ENCODE results near the gene NAA35. TPM values are rescaled to one million over a fixed set of nuclear protein-coding genes. Genes with fewer than 3 reads are reported as not detected.

The NAA35 gene
- total RNA-seq, 1 donor from 2014 or later, result 28.6 TPM

- Mint-ChIP-seq H3K36me3 (ENCODE audit: low read depth) (peaks cover 63% of the 10 kb centered on the region), H3K27ac (no peak overlapping the region), H3K27me3 (ENCODE audit: insufficient read depth) (no peaks in the 10 kb centered on the region), H3K9me3 (peaks cover 25% of the 10 kb centered on the region), H3K4me1 (ENCODE audit: low read depth) (no peaks in the 10 kb centered on the region), H3K4me3 (no peak overlapping the region)
- intact Hi-C loops (cut with micrococcal nuclease), result no loop called here
- DNase-seq (ENCODE audit: low spot score), result no peak
Measured at GRCh38 chr9:86005253-86005775, 64.4 kb downstream of the NAA35 start.

- H3K9me3 Mint-ChIP-seq, result peaks cover 13% of the 10 kb centered on the region
- H3K36me3 Mint-ChIP-seq (ENCODE audit: low read depth), result peaks cover 47% of the 10 kb centered on the region
- H3K27ac Mint-ChIP-seq, result no peak overlapping the region
- DNase-seq (ENCODE audit: low spot score), result no peak
- H3K4me1 Mint-ChIP-seq (ENCODE audit: low read depth), result no peaks in the 10 kb centered on the region
- H3K27me3 Mint-ChIP-seq (ENCODE audit: insufficient read depth), result no peaks in the 10 kb centered on the region
- intact Hi-C loops (cut with micrococcal nuclease), result no loop called here
- no peak overlapping the region for H3K4me3 Mint-ChIP-seq
Measured at GRCh38 chr9:86009133-86009532, 68.2 kb downstream of the NAA35 start.

GRCh38 chr9:86020731-86021130 is 79.8 kb downstream of the NAA35 start:
- H3K27ac Mint-ChIP-seq, result no peak overlapping the region
- H3K4me1 Mint-ChIP-seq (ENCODE audit: low read depth), result peaks cover 22% of the 10 kb centered on the region
- H3K4me3 Mint-ChIP-seq, result no peak overlapping the region
- H3K27me3 Mint-ChIP-seq (ENCODE audit: insufficient read depth), result no peaks in the 10 kb centered on the region
- H3K36me3 Mint-ChIP-seq (ENCODE audit: low read depth), result peaks cover 48% of the 10 kb centered on the region
- no peaks in the 10 kb centered on the region for H3K9me3 Mint-ChIP-seq
- DNase-seq (ENCODE audit: low spot score), result no peak
- intact Hi-C loops (cut with micrococcal nuclease), result no loop called here

GRCh38 chr9:86021166-86021565 is 80.2 kb downstream of the NAA35 start:
- Mint-ChIP-seq H3K27ac (no peak overlapping the region), H3K4me3 (no peak overlapping the region), H3K36me3 (ENCODE audit: low read depth) (peaks cover 48% of the 10 kb centered on the region), H3K9me3 (no peaks in the 10 kb centered on the region), H3K27me3 (ENCODE audit: insufficient read depth) (no peaks in the 10 kb centered on the region), H3K4me1 (ENCODE audit: low read depth) (peaks cover 22% of the 10 kb centered on the region)
- intact Hi-C loops (cut with micrococcal nuclease), result no loop called here
- no peak for DNase-seq (ENCODE audit: low spot score)

GRCh38 chr9:86022687-86023266 is 81.8 kb downstream of the NAA35 start:
- Mint-ChIP-seq H3K27me3 (ENCODE audit: insufficient read depth) (no peaks in the 10 kb centered on the region), H3K9me3 (no peaks in the 10 kb centered on the region), H3K4me3 (no peak overlapping the region), H3K27ac (peak overlapping the region; percentile 32), H3K4me1 (ENCODE audit: low read depth) (peaks cover 22% of the 10 kb centered on the region), H3K36me3 (ENCODE audit: low read depth) (peaks cover 44% of the 10 kb centered on the region)
- DNase-seq (ENCODE audit: low spot score), result peak; percentile 11
- intact Hi-C loops (cut with micrococcal nuclease), result no loop called here

DNA sequence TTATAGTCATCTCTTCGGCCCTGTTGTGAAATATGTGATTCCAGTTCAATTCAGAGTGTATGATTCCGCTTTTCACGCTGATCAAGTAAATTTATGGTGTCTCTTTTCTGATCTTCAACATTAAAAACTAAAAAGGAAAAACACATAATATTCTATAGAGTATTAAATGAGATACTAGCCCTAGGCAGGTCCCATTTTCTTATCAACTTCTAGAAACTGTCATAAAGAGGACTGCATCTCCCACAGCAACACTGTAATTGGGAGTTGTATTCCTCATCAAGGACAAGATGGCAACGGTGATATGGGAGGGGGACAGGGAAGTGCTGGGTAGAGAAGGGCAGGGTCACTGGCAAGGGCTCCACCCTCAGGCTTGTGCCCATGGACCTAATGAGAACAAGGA is 86.8 kb downstream of the NAA35 start:
- Mint-ChIP-seq H3K36me3 (ENCODE audit: low read depth) (peaks cover 19% of the 10 kb centered on the region), H3K9me3 (no peaks in the 10 kb centered on the region)

GRCh38 chr9:86034863-86035734 is 94.2 kb downstream of the NAA35 start:
- peaks cover 3% of the 10 kb centered on the region for H3K36me3 Mint-ChIP-seq (ENCODE audit: low read depth)
- H3K4me1 Mint-ChIP-seq (ENCODE audit: low read depth), result no peaks in the 10 kb centered on the region
- no peak overlapping the region for H3K27ac Mint-ChIP-seq
- H3K4me3 Mint-ChIP-seq, result no peak overlapping the region
- DNase-seq (ENCODE audit: low spot score), result no peak
- no peaks in the 10 kb centered on the region for H3K9me3 Mint-ChIP-seq
- H3K27me3 Mint-ChIP-seq (ENCODE audit: insufficient read depth), result no peaks in the 10 kb centered on the region
- intact Hi-C loops (cut with micrococcal nuclease), result no loop called here

More for the DNA sequence above, 86.8 kb downstream of the NAA35 start:
- Mint-ChIP-seq H3K27me3 (ENCODE audit: insufficient read depth) (no peaks in the 10 kb centered on the region), H3K27ac (peak overlapping the region; percentile 10), H3K4me1 (ENCODE audit: low read depth) (peaks cover 5% of the 10 kb centered on the region), H3K4me3 (no peak overlapping the region)
- no peak for DNase-seq (ENCODE audit: low spot score)
- intact Hi-C loops (cut with micrococcal nuclease), result no loop called here

GRCh38 chr9:86035827-86036440 is 95.0 kb downstream of the NAA35 start:
- Mint-ChIP-seq H3K4me3 (no peak overlapping the region), H3K9me3 (no peaks in the 10 kb centered on the region), H3K27me3 (ENCODE audit: insufficient read depth) (no peaks in the 10 kb centered on the region), H3K36me3 (ENCODE audit: low read depth) (peaks cover 3% of the 10 kb centered on the region), H3K27ac (no peak overlapping the region), H3K4me1 (ENCODE audit: low read depth) (no peaks in the 10 kb centered on the region)
- DNase-seq (ENCODE audit: low spot score), result no peak
- intact Hi-C loops (cut with micrococcal nuclease), result no loop called here

DNA sequence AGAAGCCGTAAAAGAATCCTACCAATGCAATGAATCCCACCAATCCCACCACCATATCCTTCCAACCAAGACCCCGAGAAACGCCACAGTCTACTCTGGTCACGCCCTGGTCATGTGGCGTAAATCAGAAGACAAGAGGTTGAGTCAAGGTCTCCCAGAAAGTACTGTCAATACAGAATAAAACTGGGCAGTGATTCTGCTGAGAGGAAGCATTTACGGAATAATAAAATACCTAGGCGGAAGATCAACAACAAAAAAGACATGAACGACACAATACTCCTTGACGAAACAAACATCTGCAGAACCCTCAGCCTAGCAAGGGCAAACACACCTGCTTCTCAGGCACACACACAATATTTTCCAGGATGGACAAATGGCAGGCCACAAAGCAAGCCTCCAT is 95.6 kb downstream of the NAA35 start:
- Mint-ChIP-seq H3K9me3 (no peaks in the 10 kb centered on the region), H3K4me1 (ENCODE audit: low read depth) (no peaks in the 10 kb centered on the region), H3K36me3 (ENCODE audit: low read depth) (peaks cover 3% of the 10 kb centered on the region)

DNA sequence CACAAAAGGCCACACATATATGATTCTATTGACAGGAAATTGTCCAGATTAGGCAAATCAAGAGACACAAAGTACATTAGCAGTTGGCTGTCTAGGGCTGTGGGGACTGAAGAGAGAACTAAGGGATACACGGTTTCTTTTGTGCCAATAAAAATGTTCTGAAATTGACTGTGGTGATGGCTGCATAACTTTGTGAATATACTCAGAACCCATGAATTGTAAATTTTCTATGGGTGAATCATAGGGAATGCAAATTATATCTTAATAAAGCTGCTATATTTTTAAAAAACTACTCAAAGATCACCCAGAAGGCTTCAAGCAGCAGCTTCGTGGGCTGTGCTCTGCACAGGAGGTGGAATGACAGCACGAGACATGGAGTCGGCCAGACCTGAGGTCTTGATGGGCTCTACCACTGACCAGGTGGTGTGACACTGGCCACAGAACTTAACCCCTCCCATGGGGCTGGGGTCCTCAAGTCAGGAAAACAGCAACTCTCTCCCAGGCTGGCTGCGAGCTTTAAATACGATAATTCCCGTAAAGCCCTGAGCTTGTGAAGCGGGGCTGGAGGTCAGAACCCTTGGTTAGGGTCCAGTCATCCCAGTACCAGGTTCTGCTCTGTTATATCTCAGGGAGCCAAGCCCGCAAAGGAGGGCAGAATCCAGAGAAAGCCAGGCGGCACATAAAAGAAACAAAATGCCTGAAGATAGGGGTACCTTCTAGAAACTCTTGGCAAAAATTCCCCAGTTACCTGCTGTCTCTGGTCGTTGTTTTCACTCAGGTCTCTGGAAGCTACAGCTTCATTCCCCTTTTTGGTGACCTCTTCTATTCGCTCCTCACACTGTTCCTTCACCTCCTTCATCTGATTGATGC is 99.3 kb downstream of the NAA35 start:
- Mint-ChIP-seq H3K4me3 (no peak overlapping the region), H3K4me1 (ENCODE audit: low read depth) (no peaks in the 10 kb centered on the region), H3K36me3 (ENCODE audit: low read depth) (no peaks in the 10 kb centered on the region), H3K27me3 (ENCODE audit: insufficient read depth) (peaks cover 2% of the 10 kb centered on the region), H3K9me3 (no peaks in the 10 kb centered on the region), H3K27ac (no peak overlapping the region)
- DNase-seq (ENCODE audit: low spot score), result no peak
- intact Hi-C loops (cut with micrococcal nuclease), result no loop called here

More for the DNA sequence above, 95.6 kb downstream of the NAA35 start:
- no peaks in the 10 kb centered on the region for H3K27me3 Mint-ChIP-seq (ENCODE audit: insufficient read depth)
- H3K4me3 Mint-ChIP-seq, result no peak overlapping the region
- intact Hi-C loops (cut with micrococcal nuclease), result no loop called here
- H3K27ac Mint-ChIP-seq, result no peak overlapping the region
- DNase-seq (ENCODE audit: low spot score), result no peak

DNA sequence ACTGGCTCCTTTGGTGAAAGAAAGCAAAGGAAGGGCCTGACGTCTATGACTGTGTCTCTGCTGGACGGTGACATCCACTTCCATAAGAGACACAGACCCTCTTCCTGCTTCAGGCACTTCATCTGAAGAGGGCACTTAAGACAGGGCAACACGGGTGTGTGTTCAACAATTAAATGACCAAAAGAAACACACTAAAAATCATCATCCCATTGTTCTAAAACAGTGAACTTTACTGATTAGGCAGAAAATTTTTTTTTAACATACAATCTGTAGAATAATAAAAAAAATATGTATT is 99.9 kb downstream of the NAA35 start:
- H3K9me3 Mint-ChIP-seq, result no peaks in the 10 kb centered on the region
- H3K27ac Mint-ChIP-seq, result no peak overlapping the region
- H3K27me3 Mint-ChIP-seq (ENCODE audit: insufficient read depth), result peaks cover 2% of the 10 kb centered on the region
- no peak overlapping the region for H3K4me3 Mint-ChIP-seq
- no peaks in the 10 kb centered on the region for H3K4me1 Mint-ChIP-seq (ENCODE audit: low read depth)
- no peak for DNase-seq (ENCODE audit: low spot score)
- intact Hi-C loops (cut with micrococcal nuclease), result no loop called here
- H3K36me3 Mint-ChIP-seq (ENCODE audit: low read depth), result no peaks in the 10 kb centered on the region

DNA sequence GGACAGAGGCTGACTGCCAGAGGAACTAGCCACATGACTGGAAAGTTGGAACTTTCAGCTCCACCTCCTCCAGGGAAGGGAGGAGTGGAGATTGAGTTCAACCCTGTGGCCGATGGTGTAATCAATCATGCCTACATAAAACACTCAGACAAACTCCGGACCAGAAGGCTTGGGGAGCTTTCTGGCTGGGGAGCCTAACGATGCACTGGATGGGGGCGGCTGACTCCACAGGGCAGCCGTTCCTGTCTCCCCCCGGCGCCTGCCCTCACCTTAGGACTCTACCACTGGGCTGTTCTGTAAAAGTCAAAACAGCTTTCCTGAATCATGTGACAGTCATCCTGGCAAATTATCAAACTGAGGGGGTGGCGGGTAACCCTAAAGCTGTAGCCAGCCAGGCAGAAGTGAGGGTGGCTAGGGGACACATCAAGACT is 100.4 kb downstream of the NAA35 start:
- DNase-seq (ENCODE audit: low spot score), result no peak
- no peak overlapping the region for H3K4me3 Mint-ChIP-seq
- intact Hi-C loops (cut with micrococcal nuclease), result no loop called here
- peaks cover 2% of the 10 kb centered on the region for H3K27me3 Mint-ChIP-seq (ENCODE audit: insufficient read depth)
- H3K27ac Mint-ChIP-seq, result no peak overlapping the region
- H3K9me3 Mint-ChIP-seq, result no peaks in the 10 kb centered on the region
- no peaks in the 10 kb centered on the region for H3K36me3 Mint-ChIP-seq (ENCODE audit: low read depth)
- H3K4me1 Mint-ChIP-seq (ENCODE audit: low read depth), result no peaks in the 10 kb centered on the region

All from activated T-helper 1 cell treated with anti-CD3 and anti-CD28 coated beads, Interleukin-12 subunit alpha, Interleukin-12 subunit beta, Interleukin-2, Interleukin-4 antibody, amounts not matched to agents 30 ng/mL and 10 ng/mL and 1 ng/mL, durations not matched to agents 14 hours and 24 hours and 36 hours (primary cell).